Measurements from ENCODE around the gene PAX7. TPM values are rescaled to one million over a fixed set of nuclear protein-coding genes. Genes with fewer than 3 reads are reported as not detected.
A peak's percentile ranks its signal among the peaks of the same experiment; 100 is the strongest.

PAX7 gene
- total and polyA plus RNA-seq, 2 donors (not counting 3 experiments of a cell fraction or from before 2014, with no cell fraction given), result not detected

GRCh38 chr1:18618546-18619466 is 11.8 kb upstream of the PAX7 start:
- dilution Hi-C loops (cut with MboI; ENCODE audit: extremely low pct_ligation_motif_present, low sequenced_read_pairs), result no loop called here

GRCh38 chr1:18619467-18619835 is 11.2 kb upstream of the PAX7 start:
- no peaks in the 10 kb centered on the region for H3K9me3 ChIP-seq (replicated peaks; ENCODE audit: control insufficient read depth, insufficient read depth, low read length)
- dilution Hi-C loops (cut with MboI; ENCODE audit: extremely low pct_ligation_motif_present, low sequenced_read_pairs) (no loop called here), intact Hi-C loops (cut with micrococcal nuclease) (no loop called here)
- ChIA-PET CTCF (interaction anchor here (1.5 kb wide), 1 partner anchor 44 kb away, joined by 6 read pairs; no protein-coding TSS in a partner anchor), POLR2A (no interaction called here)
- no peaks in the 10 kb centered on the region for H3K9me1 ChIP-seq (replicated peaks; ENCODE audit: control insufficient read depth, extremely low read depth, insufficient read depth, low read length)
- no peaks in the 10 kb centered on the region for H3K36me3 ChIP-seq (ENCODE audit: control insufficient read depth in 2 of 2, extremely low read depth in 1 of 2, insufficient read depth in 2 of 2, low read length in 2 of 2)
- no peaks in the 10 kb centered on the region for H3K79me2 ChIP-seq (ENCODE audit: control insufficient read depth, insufficient read depth, low read length)
- FAIRE-seq (no peak), DNase-seq (ENCODE audit: low read depth, low spot score) (no peak)
- BruUV-seq (replicated peaks), result no TSS peak
- H3K4me3 ChIP-seq (replicated peaks in 1 of 3; ENCODE audit: insufficient read depth in 1 of 3, low read depth in 1 of 3, low read length in 3 of 3), result no peak overlapping the region
- no peak overlapping the region for H2AFZ ChIP-seq (ENCODE audit: low read depth, low read length)
- no peaks in the 10 kb centered on the region for H4K20me1 ChIP-seq (replicated peaks; ENCODE audit: control insufficient read depth, extremely low read depth, insufficient read depth, low read length)
- H3K27me3 ChIP-seq (ENCODE audit: control insufficient read depth in 2 of 2, insufficient read depth in 2 of 2, low read length in 2 of 2), result no peaks in the 10 kb centered on the region
- no peak overlapping the region for H3K9ac ChIP-seq (replicated peaks; ENCODE audit: extremely low read depth, insufficient read depth, low read length)
- H3K27ac ChIP-seq (ENCODE audit: insufficient read depth, low read depth, low read length), result no peak overlapping the region
- TF ChIP-seq MAX (IDR thresholded peaks at IDR 0.05; ENCODE audit: insufficient read depth, insufficient read length) (no peak), GATA2 (IDR thresholded peaks at IDR 0.05; ENCODE audit: insufficient read depth, insufficient read length, low read depth, low read length) (no peak), MYC (IDR thresholded peaks at IDR 0.05; ENCODE audit: low read depth, low read length) (no peak), CTCF (IDR thresholded peaks at IDR 0.05; ENCODE audit: extremely low read depth in 1 of 2, insufficient read depth in 1 of 2, low read depth in 1 of 2, low read length in 2 of 2) (no peak), JUN (IDR thresholded peaks at IDR 0.05; ENCODE audit: borderline replicate concordance, insufficient read depth, insufficient read length, low read depth) (no peak), FOS (IDR thresholded peaks at IDR 0.05; ENCODE audit: borderline replicate concordance, insufficient read depth, low read length) (no peak), EZH2 (IDR thresholded peaks at IDR 0.05; ENCODE audit: borderline replicate concordance, low read depth, low read length, severe bottlenecking) (no peak), POLR2A (IDR thresholded peaks at IDR 0.05; ENCODE audit: low read depth, low read length) (no peak), POLR2AphosphoS5 (IDR thresholded peaks at IDR 0.05; ENCODE audit: insufficient read depth, low read depth, low read length) (no peak)
- no peaks in the 10 kb centered on the region for H3K4me1 ChIP-seq (ENCODE audit: control insufficient read depth, extremely low read depth, insufficient read depth, low read length)
- H3K4me2 ChIP-seq (ENCODE audit: insufficient read depth, low read length), result no peak overlapping the region

More at GRCh38 chr1:18618546-18619466, 11.8 kb upstream of the PAX7 start:
- ChIA-PET CTCF (interaction anchor here (1.5 to 1.6 kb wide), 2 partner anchors 16 to 43 kb away, joined by 3 to 6 read pairs; no protein-coding TSS in a partner anchor), POLR2A (no interaction called here)
- intact Hi-C loops (cut with micrococcal nuclease), result no loop called here
- FAIRE-seq (no peak), DNase-seq (ENCODE audit: low read depth, low spot score) (no peak)
- H2AFZ ChIP-seq (ENCODE audit: low read depth, low read length), result no peak overlapping the region
- H3K36me3 ChIP-seq (ENCODE audit: control insufficient read depth in 2 of 2, extremely low read depth in 1 of 2, insufficient read depth in 2 of 2, low read length in 2 of 2), result no peaks in the 10 kb centered on the region
- peaks cover 0 to 1% of the 10 kb centered on the region in 2 experiments for H3K27me3 ChIP-seq (ENCODE audit: control insufficient read depth in 2 of 2, insufficient read depth in 2 of 2, low read length in 2 of 2)
- no TSS peak for BruUV-seq (replicated peaks)
- no peak overlapping the region for H3K4me3 ChIP-seq (replicated peaks in 1 of 3; ENCODE audit: insufficient read depth in 1 of 3, low read depth in 1 of 3, low read length in 3 of 3)
- H3K4me2 ChIP-seq (ENCODE audit: insufficient read depth, low read length), result no peak overlapping the region
- H3K27ac ChIP-seq (ENCODE audit: insufficient read depth, low read depth, low read length), result no peak overlapping the region
- H3K9ac ChIP-seq (replicated peaks; ENCODE audit: extremely low read depth, insufficient read depth, low read length), result no peak overlapping the region
- H4K20me1 ChIP-seq (replicated peaks; ENCODE audit: control insufficient read depth, extremely low read depth, insufficient read depth, low read length), result no peaks in the 10 kb centered on the region
- no peaks in the 10 kb centered on the region for H3K9me3 ChIP-seq (replicated peaks; ENCODE audit: control insufficient read depth, insufficient read depth, low read length)
- TF ChIP-seq FOS (IDR thresholded peaks at IDR 0.05; ENCODE audit: borderline replicate concordance, insufficient read depth, low read length) (peak; percentile 33), POLR2A (IDR thresholded peaks at IDR 0.05; ENCODE audit: low read depth, low read length) (no peak)
- H3K4me1 ChIP-seq (ENCODE audit: control insufficient read depth, extremely low read depth, insufficient read depth, low read length), result no peaks in the 10 kb centered on the region
- H3K9me1 ChIP-seq (replicated peaks; ENCODE audit: control insufficient read depth, extremely low read depth, insufficient read depth, low read length), result no peaks in the 10 kb centered on the region
- no peaks in the 10 kb centered on the region for H3K79me2 ChIP-seq (ENCODE audit: control insufficient read depth, insufficient read depth, low read length)
